ENCODE data around the gene ZDHHC1.

The ZDHHC1 gene, protein sequence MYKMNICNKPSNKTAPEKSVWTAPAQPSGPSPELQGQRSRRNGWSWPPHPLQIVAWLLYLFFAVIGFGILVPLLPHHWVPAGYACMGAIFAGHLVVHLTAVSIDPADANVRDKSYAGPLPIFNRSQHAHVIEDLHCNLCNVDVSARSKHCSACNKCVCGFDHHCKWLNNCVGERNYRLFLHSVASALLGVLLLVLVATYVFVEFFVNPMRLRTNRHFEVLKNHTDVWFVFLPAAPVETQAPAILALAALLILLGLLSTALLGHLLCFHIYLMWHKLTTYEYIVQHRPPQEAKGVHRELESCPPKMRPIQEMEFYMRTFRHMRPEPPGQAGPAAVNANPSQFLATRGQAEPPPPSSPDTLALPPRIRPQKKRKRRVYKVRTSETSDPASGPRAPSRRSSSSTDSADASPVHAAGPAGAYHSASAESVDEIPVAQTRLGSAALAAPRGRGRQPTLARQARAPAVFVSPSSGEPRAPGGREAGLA

DNA sequence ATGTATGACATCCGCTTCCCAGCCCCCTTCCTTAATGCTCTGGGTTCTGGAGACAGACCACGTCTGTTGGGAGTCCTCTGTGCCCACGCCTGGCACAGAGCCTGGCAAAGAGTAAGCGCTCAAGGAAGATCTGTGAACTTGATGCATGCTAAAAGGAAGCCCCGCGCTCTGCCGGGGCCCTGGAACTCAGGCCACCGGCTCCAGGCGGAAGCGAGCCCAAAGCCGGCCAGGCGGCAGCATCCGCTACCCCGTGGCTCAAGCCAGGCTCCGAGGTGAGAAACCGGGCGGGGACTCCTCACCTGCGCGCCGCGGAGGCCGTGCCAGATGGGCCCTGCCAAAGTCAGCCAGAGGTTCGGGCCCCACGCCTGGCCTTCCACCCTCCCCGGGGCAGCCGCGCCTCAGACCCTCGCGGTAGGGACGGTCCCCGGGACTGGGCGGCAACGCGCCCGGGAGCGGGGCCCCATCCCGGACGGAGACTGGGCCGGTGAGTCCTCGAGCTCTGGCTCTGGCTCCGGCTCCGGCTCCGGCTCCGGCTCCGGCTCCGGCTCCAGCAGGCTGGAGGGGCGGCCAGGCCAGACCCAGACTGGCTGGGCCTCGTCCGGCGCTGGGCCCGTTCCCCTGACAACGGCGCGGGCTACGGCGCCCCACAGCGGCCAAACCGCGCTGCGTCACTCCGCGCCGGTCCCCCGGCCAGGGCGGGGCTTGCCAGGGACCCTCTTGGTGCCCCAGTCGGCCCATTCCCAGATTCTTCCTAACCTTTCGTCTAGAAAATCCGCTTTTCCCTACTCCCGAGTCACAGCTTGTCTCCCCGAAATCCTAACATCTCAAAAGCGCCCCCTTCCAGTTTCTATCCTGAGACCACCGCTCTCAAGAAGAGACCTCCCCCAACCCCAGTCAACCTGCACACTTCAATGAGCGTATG, at the start of gene ZDHHC1:
Gene ZDHHC1 (minus strand): TSS at position 606 of the 922 bp plus-strand sequence. CDS start 8,702 bp downstream, outside the sequence.
- in situ Hi-C loops (cut with MboI; ENCODE audit: low sequenced_read_pairs): no loop called here

DNA sequence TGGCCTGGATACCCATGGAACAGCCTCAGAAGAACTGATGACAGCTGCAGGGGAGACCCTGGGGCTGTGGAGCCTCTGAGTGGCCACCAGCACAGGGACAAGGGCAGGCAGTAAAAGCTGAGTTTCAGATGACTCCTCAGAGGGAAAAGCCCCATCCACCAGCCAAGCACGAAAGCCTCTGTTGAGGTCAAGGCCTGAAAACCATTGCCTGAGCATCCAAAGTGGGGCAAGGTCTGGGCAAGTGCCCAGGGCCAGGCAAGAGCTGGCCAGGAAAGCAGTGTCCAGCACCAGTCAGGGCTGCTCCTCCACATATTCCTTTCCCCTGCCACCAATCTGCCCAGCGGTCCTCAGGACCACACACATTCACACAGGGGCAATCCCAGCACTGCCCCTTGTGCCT, 48.3 kb upstream of the ZDHHC1 start:
- in situ Hi-C loops (cut with MboI; ENCODE audit: low sequenced_read_pairs): no loop called here

DNA sequence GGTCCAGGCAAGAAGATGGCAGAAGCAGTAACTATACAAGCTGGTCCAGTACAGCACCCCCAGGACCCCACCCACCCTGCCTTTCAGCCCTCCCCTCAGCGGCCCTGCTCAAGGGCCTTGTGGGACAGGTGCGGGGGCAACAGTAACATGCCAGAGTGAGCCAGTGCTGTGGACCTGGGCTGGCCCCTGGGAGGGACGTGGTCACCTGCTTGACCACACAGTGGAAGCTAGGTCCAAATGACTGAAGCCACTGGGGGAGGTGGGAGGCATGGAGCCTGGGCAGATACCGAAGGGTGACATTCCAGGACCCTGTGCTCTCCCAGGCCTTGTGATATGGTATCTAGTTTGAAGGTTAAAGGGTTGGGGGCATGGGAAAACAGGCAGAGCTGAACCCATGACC, 47.4 kb upstream of the ZDHHC1 start:
- in situ Hi-C loops (cut with MboI; ENCODE audit: low sequenced_read_pairs): no loop called here

DNA sequence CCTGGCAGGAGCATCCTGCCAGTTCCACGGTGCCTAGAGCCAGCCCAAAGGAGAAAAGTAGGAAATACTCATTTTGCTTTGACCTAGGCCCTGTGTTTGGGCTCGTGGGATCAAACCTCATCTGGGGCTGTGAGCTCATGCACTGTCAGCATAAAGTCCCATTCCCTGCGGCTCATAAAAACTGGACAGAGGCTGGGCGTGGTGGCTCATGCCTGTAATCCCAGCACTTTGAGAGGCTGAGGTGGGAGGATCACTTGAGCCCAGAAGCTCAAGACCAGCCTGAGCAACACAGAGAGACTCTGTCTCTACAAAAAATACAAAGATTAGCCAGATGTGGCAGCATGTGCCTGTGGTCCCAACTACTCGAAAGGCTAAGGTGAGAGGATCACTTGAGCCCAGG, 46.8 kb upstream of the ZDHHC1 start:
- in situ Hi-C loops (cut with MboI; ENCODE audit: low sequenced_read_pairs): no loop called here

DNA sequence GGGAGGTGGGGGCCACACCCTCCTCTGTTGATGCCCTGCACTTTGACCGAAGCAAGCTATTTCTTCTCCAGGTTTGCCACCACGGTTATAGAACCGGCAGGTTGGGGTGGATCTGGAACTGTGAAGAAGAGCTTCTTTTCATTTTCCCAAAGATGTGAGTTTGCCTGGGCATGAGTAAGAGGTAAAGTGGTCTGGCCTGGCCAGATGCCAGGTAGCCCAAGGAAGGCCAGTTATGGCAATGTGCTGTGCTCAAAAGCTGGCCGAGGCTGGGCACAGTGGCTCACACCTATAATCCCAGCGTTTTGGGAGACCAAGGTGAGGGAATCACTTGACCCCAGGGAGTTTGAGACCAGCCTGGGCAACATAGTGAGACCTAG, 46.0 kb upstream of the ZDHHC1 start:
- in situ Hi-C loops (cut with MboI; ENCODE audit: low sequenced_read_pairs): no loop called here

DNA sequence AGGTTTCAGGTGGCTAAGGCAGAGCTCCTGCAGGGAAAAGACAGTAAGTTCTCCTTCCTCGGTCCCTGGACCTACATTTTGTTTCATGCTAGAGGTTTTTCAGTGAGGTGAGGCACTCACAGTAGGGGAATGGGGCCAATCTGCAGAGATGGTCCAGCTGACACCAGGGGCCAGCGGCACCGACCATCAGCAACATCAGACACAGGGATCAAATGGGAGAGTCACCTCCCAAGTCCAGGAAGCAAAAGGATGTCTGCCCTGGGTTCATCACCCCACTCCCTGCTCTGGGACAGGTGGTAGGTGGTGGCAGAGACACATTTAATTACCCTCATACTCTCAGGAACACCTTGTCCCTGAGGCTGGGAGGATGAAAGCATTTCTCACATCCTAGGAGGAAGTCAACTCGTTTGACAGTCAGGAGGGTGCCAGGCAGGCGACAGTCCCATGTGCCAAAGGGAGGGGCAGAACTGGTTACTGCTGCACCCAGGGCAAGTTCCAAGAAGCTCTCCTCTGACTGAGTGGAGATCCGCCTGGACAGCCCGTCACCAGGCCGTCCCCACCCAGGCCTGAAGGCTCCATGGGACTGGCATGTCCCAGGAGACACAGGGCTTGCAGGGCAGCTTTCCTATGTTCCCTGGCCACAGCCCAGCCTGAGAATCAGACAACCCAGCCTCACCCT, 45.5 kb upstream of the ZDHHC1 start:
- in situ Hi-C loops (cut with MboI; ENCODE audit: low sequenced_read_pairs): no loop called here

DNA sequence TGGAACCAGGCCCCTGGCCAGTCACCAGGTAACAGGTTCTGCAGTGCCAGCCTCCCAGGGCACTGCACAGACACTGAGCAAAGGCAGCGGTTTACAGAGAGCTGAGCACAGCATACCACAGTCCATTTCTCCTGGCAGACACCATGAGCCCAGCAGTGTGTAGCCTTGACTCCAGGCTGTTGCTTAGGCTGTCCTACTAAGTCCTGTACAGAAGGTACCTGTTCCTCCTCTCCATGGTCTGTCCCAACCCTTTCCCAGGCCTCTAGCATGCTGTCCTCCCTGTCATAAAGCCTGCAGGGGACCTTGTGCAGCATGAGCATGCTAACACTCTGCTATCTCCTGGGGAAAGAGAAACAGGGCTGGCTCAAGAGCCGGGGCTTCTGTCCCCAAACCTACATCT, 44.7 kb upstream of the ZDHHC1 start:
- in situ Hi-C loops (cut with MboI; ENCODE audit: low sequenced_read_pairs): no loop called here

DNA sequence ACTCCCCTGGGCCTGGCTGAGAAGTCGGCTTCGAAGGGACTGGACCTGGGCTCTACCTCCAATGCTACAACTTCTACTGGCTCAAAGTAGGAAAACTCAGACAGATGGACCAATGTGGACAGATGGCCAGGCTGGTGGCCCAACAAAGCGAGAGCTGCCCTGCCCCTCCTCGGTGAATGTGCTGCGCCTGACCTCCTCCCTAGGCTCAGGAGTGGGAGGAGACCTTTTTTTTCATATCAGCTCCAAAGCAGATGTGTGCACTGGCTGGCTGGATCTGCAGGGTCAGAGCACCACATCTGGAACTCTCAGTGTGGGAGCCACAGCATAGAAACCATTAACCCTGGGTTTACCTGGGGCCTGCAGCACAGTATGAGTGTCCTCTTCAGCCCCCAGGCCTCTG, 43.9 kb upstream of the ZDHHC1 start:
- in situ Hi-C loops (cut with MboI; ENCODE audit: low sequenced_read_pairs): no loop called here

DNA sequence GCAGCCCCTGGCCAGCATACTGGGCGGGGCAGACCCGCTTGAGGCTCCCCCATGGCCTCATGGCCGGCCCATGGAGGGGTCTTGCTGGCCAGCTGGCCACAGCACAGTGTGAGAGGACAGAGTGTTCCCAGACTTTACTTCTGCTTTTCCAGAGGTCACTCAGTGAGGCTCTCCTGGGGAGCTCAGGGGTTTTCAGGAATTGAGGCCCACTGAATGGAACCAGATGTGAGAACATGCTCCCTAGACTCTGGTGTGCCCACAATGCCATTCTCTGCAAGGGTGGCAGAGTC, 43.5 kb upstream of the ZDHHC1 start:
- in situ Hi-C loops (cut with MboI; ENCODE audit: low sequenced_read_pairs): no loop called here

DNA sequence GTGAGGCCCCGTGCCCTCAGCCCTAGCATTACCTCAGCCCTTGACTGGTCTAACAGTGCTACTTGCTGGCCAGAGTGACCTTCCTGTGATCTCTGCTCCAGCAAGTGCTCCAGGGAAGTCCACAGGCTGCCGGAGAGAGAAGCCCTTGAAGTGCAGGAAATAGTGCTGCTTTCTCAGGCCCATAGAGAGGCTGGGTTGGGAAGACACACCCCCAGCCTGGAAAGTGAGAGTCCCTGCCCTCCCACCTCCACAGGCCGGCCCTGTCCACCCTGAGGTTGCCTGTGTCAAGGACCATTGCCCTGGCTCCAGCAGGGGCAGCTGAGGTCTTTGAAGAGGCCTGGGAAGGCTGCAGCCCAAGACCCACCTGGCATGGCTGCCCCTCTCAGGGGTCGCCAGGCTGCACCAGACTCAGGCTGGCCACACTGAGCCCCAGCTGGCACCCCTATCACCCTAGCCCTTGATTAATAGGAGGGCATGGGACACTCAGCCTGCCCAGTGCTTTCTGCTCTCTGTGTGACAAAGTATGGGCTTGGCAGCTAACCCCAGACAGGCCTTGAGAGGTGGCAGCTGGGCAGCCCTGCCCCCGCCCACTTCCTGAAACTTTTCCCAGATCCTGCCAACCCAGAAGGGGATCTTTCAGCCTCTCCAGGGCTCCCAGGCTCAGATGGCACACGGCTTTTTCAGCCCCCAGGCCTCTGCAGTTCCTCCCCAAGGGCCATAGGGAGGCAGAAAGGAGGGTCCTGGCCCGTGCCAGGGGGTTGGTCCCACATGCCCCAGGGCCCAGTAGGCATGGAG, 43.0 kb upstream of the ZDHHC1 start:
- in situ Hi-C loops (cut with MboI; ENCODE audit: low sequenced_read_pairs): no loop called here

DNA sequence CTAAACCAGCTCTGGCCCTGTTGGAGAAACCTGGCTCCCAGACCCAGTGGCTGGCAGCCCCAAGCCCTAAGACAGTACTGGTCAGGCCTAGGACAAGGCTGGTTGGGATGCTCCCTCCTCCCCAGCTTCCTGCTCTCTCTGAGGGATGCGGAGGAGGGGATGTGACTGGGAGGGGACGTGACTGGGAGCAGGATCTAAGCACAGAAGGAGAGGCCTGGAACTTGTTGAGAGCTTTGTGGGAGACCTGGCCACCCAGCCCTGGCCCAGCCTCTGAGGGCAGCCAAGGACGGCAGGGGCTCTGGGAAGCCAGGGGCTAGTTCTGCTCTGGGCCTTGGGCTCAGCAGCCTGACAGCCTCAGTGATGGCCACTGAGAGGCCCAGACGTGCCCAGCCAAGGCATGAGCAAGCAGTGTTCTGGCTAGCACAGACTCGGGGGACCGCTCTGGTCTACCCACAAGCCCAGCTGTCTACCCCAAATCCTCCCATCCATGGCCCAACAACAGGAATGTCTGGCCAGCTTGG, 41.9 kb upstream of the ZDHHC1 start:
- in situ Hi-C loops (cut with MboI; ENCODE audit: low sequenced_read_pairs): no loop called here

DNA sequence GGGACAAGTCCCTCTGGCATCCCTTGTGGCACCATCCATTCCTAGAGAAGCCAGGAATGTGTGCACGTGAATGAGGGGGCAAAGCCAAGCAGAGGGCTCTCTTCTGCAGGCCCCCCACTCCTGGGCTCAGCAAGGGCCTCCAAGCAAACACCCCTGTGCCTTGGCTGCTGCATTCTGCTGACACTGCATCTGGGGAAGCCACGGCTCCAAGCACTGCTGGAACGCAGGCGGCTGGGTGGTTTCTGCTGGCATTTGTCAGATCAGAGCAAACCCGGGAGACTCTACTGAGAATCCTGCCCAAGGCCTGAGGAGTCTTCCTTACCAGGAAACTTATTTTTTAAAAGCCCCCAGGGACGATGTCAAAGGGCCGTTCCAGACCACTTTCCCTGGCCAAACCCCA, 41.3 kb upstream of the ZDHHC1 start:
- in situ Hi-C loops (cut with MboI; ENCODE audit: low sequenced_read_pairs): no loop called here

DNA sequence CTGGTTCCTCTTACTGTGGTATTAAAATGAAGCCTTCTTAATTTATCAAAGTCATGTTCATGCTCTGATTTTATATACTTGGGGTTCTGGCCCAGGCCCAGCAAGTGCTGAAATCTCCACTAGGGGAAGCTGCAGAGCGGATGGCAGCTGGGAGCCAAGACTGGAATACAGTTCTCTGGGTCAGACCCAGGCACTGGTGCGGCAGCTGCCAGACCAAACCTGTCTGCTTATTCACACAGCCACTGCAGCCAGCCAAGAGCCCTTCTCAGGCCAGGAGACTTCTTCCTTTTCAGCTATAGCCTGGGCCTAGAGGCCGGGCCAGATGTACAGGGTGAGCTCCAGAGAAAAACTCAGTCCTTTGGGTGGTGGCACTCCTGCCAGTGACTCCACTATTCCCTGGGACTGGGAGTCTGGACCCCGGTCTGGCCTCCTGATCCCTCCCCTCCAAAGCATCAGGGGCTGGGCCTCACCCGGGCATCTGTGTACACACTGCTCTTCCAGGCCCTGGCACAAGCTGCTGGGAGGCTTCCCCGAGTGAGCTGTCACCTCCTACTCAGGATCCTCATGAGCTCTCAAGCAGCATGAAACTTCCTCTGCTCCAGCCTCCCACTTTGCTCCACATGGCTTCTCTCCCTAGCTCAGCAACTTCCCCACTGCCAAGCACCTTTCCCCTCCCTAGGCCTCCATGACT, 40.3 kb upstream of the ZDHHC1 start:
- in situ Hi-C loops (cut with MboI; ENCODE audit: low sequenced_read_pairs): no loop called here

DNA sequence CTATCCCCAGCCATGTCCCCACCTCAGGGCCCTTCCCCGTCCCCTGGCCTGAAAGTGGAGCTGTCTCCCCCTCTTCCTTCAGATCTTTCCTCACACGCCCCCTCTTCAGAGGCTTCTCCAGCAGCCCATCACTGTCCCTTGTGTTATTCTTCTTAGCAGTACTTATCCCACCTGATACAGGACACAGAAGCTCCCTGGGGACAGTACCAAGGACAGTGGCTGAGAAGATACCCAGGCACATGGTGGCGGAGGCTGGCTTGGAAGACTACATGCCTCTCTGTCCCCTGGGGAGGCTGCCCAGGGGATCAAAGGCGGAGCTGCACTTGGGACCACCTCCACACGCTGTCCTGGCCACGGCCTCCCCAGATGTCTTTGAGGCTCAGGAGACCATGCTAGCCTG, 38.6 kb upstream of the ZDHHC1 start:
- in situ Hi-C loops (cut with MboI; ENCODE audit: low sequenced_read_pairs): no loop called here

DNA sequence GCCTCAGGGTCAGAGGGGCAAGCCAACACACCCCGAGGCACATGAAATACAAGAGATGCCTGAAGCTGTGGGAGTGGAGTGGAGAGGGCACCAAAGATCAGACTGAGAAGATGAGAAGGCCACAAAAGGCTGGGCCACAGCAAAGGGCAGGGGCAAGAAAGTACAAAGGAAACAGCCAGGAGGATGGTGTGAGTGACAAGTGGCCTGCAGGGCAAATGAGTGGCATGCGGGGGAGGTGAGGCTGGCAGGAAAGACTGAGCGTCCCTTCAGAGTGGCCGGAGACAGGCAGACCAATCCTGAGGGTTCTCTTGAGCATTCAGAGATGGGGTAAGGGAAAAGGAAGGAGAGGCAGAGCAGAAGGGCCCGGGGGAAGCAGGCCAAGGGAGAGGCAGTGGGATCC, 37.8 kb upstream of the ZDHHC1 start:
- in situ Hi-C loops (cut with MboI; ENCODE audit: low sequenced_read_pairs): no loop called here

DNA sequence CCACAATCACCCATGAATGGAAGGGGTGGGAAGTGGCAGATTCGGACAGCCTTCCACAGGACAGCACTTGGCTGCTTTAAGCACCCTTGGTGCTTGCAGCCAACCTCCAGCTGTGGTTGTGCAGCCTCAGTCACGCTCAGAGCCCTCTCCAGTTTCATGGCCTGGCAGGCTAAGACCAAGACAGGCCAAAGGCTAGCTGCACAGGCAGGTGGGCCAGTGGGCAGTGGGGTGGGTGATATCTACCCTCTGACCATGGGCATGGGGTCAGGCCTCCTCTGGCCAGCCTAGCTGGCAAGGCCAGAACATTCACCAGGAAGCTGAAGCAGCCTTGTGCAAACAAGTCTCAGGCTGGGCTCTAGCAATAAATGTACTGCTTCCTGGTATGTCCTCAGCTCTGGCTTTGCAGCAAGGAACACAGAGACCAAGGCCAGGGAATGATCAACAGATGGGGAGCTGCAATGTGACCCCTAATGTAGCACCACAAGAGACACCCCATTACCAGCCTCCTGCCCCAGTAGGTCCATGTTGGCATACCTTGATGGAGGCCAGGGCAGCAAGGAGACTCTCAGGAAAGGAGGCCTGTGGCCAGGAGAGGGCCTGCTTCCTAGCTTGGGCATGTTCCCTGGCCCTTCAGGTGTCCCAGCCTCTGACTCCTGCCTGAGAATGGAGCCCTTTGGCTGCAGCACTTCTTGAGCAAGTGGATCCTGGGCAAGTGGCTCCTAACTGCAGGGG, 35.6 kb upstream of the ZDHHC1 start:
- in situ Hi-C loops (cut with MboI; ENCODE audit: low sequenced_read_pairs): no loop called here

DNA sequence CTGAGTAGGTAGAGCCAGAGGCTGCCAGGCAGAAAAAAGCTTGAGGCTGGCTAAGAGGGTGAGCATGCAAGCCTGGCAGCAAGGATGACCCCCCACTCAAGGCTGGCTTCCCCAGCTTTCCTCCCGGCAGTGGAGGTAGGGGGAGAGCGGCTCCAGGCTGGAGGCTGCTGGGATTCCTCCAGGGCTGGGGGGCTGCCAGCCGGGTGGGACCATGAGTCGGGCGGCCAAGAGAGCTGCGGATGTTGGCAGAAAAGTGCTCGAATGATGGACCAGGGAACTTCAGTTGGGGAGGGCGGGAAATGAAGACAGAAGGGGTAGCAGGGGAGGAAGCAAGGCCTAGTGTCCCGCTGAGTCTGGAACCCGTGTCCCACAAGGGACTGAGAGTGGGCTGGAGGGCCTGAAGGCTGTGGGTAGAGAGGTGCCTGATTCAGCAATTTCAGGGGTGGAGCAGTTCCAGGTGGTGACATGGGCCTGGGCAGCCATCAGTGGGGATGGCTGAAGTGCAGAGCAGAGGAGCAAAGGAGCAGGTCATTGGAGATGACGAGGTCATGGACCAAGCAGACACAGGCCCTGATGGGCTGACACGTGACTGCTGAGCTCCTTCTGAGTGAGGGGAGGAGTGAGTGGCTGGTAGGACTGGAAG, 34.9 kb upstream of the ZDHHC1 start:
- in situ Hi-C loops (cut with MboI; ENCODE audit: low sequenced_read_pairs): no loop called here

DNA sequence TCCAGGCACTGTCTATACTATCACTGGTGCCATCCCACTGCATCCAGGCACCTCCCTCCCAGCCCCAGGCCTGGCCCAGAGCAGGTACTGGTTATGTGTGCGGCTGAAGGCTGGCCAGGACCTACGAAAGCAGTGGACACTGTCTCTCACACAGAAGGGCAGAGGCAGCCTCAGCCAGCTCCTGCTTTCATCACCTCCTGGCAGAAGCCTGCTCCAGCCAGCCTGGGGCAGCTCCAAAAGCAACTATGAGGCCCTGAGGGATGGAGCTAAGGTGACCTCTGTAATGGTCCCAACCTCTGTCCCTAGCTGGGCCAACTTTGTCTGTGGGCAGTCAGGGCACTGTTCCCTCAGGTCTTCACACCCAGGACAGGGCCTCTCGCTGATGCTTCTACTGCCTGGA, 33.5 kb upstream of the ZDHHC1 start:
- in situ Hi-C loops (cut with MboI; ENCODE audit: low sequenced_read_pairs): loop anchor here (25.0 kb wide), 1 partner anchor 487 kb away; the partner anchor contains the start of gene CES3

DNA sequence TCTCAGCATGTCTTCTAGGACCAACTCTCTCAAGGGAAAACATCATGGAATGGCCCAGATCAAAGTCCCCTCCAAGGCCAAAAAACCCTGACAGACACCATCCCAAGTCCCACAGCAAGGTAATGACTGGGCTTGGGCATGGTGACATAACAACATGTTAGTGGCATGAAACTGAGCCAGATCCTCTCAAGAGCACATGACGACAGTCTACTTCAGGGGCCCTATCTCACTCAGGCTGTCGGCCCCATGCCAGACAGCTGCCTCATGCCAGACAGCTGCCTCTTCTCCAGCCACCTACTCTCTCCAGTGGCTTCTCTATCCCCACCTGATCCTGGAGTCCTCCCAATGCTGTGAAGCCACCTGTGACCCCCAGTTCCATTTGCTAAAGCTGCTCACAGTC, 33.1 kb upstream of the ZDHHC1 start:
- in situ Hi-C loops (cut with MboI; ENCODE audit: low sequenced_read_pairs): loop anchor here (25.0 kb wide), 1 partner anchor 487 kb away; the partner anchor contains the start of gene CES3
